K562 (cell line): Measurements from ENCODE around the gene ATCAY. TPM values are rescaled to one million over a fixed set of nuclear protein-coding genes. Genes with fewer than 3 reads are reported as not detected.

Experiments used
- RAD21 ChIP-seq, 2 experiments: fragments of 250-450 bp in 1 of 2; fragments of 450-650 bp in 1 of 2; sonication (Bioruptor Pico) in 1 of 2; formaldehyde crosslinking in 1 of 2; IDR thresholded peaks in 1 of 2; conservative IDR thresholded peaks in 1 of 2; 2 replicates each; pipeline versions ENCODE4 v1.4.0 to v1.8.0; 2020 to 2022; ENCODE audit warnings: mild to moderate bottlenecking in 2 of 2, moderate library complexity in 1 of 2
- SMARCA5 ChIP-seq: fragments of 450-650 bp; IDR thresholded peaks from 2 replicates; pipeline ENCODE4 v1.6.1; 2016
- YY1 ChIP-seq, 3 experiments: IDR thresholded peaks; 2 replicates each; pipeline ENCODE4 v1.6.1; 2011; ENCODE audit warnings: low read length in 2 of 3, mild to moderate bottlenecking in 2 of 3, moderate library complexity in 2 of 3, borderline replicate concordance in 1 of 3, control low read depth in 1 of 3, low read depth in 1 of 3; ENCODE audit not compliant: insufficient read depth in 3 of 3, insufficient replicate concordance in 2 of 3, control insufficient read depth in 1 of 3, insufficient read length in 1 of 3; ENCODE audit errors: extremely low read depth in 1 of 3
- polyA plus RNA-seq, 8 experiments: library from polyadenylated mRNA; depleted of rRNA in 4 of 8; stranded (reverse) in 5 of 8; unstranded in 3 of 8; fragments of >200 nt; fragmentation: Nextera tagmentation in 2 of 8; fragmentation: Illumina TruSeq in 1 of 8; extraction: Ambion mirVana in 2 of 8; extraction: Trizol in 1 of 8; gene quantifications; 2 replicates each; pipeline versions ENCODE4 v1.2.1 to v1.2.3, GENCODE V29; 2011 to 2014; ENCODE audit warnings: inconsistent platforms in 1 of 8, missing spikeins in 1 of 8
- total RNA-seq, 7 experiments: library from RNA; depleted of rRNA in 6 of 7; stranded (reverse); fragments of >200 nt in 6 of 7; fragmentation: Illumina TruSeq in 2 of 7; extraction: Trizol in 2 of 7; gene quantifications; 2 replicates each; pipeline versions ENCODE4 v1.2.1 to v1.2.3, GENCODE V29; 2011 to 2021; ENCODE audit warnings: low replicate concordance in 1 of 7
- TF ChIP-seq, protein P1 (sequence below), 2 experiments: fragments of 450-650 bp in 1 of 2; sonication (generic) in 1 of 2; formaldehyde crosslinking in 1 of 2; IDR thresholded peaks in 1 of 2; conservative IDR thresholded peaks in 1 of 2; 2 replicates each; pipeline versions ENCODE4 v1.6.1 to v1.8.1; 2016 to 2023; ENCODE audit warnings: mild to moderate bottlenecking in 2 of 2, moderate library complexity in 2 of 2, inconsistent platforms in 1 of 2, missing genetic modification reagents in 1 of 2
- TF ChIP-seq, protein P2 (sequence below), 2 experiments: fragments of 450-650 bp; formaldehyde crosslinking in 1 of 2; IDR thresholded peaks; 2 replicates each; pipeline versions ENCODE4 v1.4.0 to v1.6.1; 2014 to 2020; ENCODE audit warnings: mild to moderate bottlenecking in 2 of 2, borderline replicate concordance in 1 of 2, low read depth in 1 of 2
- TF ChIP-seq, protein P3 (sequence below): sonication (generic); formaldehyde crosslinking; IDR thresholded peaks from 2 replicates; pipeline ENCODE4 v1.4.0; 2020; ENCODE audit warnings: mild to moderate bottlenecking, missing genetic modification reagents
- TF ChIP-seq, protein P4 (sequence below): fragments of 150-350 bp; conservative IDR thresholded peaks from 2 replicates; pipeline ENCODE4 v1.6.1; 2014; ENCODE audit warnings: low read length

Gene ATCAY
- total and polyA plus RNA-seq, 9 of the 15 experiments (the other 6 are each of a cell fraction or from before 2014, with no cell fraction given) = not detected

DNA sequence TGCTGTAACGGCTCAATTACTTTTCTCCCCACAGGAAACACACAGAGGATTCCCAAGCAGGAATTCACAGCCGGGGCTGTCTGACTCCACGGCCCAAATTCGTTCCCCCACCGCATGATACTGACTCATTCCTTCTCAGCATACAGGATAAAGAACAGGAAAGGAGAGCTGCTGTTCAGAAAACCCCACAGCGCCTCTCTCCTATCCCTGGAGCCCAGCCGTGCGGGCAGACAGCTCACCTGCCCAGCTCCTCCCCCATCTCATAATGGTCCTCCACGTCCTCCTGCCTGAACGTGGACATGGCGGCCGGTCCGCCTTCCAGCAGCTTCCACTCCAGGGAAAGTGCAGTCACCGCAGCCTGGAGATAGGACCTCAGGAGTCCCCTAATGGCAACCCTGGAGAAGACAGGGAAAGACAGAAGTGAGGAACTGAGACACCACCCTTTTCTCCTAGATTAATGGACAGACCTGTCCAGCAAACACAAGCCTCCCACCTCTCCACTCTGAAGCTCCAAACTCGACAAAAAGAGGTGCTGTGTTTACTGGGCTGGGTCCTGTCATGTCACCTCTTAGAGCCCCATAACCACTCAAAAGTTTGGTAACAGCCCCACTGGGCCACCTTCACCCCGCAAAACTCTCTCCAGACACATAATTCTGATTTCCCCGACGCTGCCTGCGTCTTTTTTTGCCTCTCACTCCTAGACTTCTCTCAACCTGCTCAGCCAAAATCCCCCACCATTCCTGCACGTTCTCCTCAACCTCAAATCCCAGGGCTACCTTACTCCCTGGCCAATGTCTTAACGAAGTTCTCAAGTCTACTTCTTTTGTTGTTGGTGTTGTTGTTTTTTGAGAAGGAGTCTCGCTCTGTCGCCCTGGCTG lies 89.2 kb downstream of the ATCAY start (continued):
- TF ChIP-seq, protein P1, sequence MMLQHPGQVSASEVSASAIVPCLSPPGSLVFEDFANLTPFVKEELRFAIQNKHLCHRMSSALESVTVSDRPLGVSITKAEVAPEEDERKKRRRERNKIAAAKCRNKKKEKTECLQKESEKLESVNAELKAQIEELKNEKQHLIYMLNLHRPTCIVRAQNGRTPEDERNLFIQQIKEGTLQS (IDR thresholded peaks at IDR 0.05) = 0 out of 2 replicates have a peak, but pooled peaks have one; percentile 6
- TF ChIP-seq, protein P1 (CRISPR knock-in tag; conservative IDR thresholded peaks at IDR 0.05) = no peak
- TF ChIP-seq, protein P2, sequence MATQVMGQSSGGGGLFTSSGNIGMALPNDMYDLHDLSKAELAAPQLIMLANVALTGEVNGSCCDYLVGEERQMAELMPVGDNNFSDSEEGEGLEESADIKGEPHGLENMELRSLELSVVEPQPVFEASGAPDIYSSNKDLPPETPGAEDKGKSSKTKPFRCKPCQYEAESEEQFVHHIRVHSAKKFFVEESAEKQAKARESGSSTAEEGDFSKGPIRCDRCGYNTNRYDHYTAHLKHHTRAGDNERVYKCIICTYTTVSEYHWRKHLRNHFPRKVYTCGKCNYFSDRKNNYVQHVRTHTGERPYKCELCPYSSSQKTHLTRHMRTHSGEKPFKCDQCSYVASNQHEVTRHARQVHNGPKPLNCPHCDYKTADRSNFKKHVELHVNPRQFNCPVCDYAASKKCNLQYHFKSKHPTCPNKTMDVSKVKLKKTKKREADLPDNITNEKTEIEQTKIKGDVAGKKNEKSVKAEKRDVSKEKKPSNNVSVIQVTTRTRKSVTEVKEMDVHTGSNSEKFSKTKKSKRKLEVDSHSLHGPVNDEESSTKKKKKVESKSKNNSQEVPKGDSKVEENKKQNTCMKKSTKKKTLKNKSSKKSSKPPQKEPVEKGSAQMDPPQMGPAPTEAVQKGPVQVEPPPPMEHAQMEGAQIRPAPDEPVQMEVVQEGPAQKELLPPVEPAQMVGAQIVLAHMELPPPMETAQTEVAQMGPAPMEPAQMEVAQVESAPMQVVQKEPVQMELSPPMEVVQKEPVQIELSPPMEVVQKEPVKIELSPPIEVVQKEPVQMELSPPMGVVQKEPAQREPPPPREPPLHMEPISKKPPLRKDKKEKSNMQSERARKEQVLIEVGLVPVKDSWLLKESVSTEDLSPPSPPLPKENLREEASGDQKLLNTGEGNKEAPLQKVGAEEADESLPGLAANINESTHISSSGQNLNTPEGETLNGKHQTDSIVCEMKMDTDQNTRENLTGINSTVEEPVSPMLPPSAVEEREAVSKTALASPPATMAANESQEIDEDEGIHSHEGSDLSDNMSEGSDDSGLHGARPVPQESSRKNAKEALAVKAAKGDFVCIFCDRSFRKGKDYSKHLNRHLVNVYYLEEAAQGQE (IDR thresholded peaks at IDR 0.05; ENCODE audit: borderline replicate concordance) = peak; percentile 42; the same call in 1 of the 2 replicates
- TF ChIP-seq, protein P2 (CRISPR knock-in tag; IDR thresholded peaks at IDR 0.05; ENCODE audit: low read depth) = no peak
- TF ChIP-seq, protein P3, sequence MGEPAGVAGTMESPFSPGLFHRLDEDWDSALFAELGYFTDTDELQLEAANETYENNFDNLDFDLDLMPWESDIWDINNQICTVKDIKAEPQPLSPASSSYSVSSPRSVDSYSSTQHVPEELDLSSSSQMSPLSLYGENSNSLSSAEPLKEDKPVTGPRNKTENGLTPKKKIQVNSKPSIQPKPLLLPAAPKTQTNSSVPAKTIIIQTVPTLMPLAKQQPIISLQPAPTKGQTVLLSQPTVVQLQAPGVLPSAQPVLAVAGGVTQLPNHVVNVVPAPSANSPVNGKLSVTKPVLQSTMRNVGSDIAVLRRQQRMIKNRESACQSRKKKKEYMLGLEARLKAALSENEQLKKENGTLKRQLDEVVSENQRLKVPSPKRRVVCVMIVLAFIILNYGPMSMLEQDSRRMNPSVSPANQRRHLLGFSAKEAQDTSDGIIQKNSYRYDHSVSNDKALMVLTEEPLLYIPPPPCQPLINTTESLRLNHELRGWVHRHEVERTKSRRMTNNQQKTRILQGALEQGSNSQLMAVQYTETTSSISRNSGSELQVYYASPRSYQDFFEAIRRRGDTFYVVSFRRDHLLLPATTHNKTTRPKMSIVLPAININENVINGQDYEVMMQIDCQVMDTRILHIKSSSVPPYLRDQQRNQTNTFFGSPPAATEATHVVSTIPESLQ = no peak
- peak; percentile 14; the same call in 1 of the 2 replicates for TF ChIP-seq SMARCA5
- TF ChIP-seq, protein P4, sequence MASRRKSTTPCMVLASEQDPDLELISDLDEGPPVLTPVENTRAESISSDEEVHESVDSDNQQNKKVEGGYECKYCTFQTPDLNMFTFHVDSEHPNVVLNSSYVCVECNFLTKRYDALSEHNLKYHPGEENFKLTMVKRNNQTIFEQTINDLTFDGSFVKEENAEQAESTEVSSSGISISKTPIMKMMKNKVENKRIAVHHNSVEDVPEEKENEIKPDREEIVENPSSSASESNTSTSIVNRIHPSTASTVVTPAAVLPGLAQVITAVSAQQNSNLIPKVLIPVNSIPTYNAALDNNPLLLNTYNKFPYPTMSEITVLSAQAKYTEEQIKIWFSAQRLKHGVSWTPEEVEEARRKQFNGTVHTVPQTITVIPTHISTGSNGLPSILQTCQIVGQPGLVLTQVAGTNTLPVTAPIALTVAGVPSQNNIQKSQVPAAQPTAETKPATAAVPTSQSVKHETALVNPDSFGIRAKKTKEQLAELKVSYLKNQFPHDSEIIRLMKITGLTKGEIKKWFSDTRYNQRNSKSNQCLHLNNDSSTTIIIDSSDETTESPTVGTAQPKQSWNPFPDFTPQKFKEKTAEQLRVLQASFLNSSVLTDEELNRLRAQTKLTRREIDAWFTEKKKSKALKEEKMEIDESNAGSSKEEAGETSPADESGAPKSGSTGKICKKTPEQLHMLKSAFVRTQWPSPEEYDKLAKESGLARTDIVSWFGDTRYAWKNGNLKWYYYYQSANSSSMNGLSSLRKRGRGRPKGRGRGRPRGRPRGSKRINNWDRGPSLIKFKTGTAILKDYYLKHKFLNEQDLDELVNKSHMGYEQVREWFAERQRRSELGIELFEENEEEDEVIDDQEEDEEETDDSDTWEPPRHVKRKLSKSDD = no peak
- TF ChIP-seq RAD21 (CRISPR knock-in tag; conservative IDR thresholded peaks at IDR 0.05 in 1 of 2, IDR thresholded peaks at IDR 0.05 in 1 of 2) = peak in 1 of 2 experiments; percentile 47; a peak in 2 of 4 replicates
- peak in 1 of 3 experiments; percentile 41 for TF ChIP-seq YY1 (IDR thresholded peaks at IDR 0.05; ENCODE audit: borderline replicate concordance in 1 of 3, control insufficient read depth in 1 of 3, extremely low read depth in 1 of 3, insufficient read depth in 3 of 3, insufficient read length in 1 of 3, insufficient replicate concordance in 2 of 3, low read depth in 1 of 3, low read length in 2 of 3)
